Raji (cell line): Measurements from ENCODE around the gene ADCY1.

ENCODE experiments used
- POLR2A ChIP-seq: IDR thresholded peaks from 2 replicates; pipeline ENCODE4 v1.6.1; 2011; ENCODE audit warnings: low read depth, low read length, control low read depth; ENCODE audit not compliant: insufficient read depth

ADCY1 gene

DNA sequence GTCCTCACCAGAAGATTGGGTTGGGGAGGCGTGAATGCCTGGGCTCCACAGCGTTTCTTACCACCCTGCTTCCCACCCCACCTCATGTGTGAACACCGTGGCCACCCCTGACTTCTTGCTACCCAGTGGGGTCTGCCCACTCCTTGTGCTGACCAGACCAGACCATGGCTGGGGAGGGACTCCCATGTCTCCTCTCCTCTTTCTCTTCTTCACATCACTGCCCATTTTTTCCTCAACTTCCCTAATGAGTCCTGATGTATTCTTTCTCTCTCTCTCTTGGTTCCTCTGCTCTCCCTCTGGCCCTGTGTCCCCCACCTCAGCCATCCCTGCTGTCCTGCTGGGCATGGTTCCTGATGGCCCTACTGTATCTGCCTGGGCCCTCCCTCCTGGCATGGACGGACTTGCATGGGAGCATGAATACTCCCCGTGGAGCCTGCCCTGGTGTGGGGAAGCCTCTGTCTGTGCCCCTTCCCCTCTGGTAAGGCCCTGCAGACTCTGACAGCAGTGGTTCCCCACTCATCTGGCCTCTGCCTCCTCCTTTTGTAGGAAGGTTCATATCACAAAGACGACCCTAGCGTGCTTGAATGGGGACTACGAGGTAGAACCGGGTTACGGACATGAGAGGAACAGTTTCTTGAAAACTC lies 85.5 kb downstream of the ADCY1 start:
- TF ChIP-seq POLR2A = no peak

DNA sequence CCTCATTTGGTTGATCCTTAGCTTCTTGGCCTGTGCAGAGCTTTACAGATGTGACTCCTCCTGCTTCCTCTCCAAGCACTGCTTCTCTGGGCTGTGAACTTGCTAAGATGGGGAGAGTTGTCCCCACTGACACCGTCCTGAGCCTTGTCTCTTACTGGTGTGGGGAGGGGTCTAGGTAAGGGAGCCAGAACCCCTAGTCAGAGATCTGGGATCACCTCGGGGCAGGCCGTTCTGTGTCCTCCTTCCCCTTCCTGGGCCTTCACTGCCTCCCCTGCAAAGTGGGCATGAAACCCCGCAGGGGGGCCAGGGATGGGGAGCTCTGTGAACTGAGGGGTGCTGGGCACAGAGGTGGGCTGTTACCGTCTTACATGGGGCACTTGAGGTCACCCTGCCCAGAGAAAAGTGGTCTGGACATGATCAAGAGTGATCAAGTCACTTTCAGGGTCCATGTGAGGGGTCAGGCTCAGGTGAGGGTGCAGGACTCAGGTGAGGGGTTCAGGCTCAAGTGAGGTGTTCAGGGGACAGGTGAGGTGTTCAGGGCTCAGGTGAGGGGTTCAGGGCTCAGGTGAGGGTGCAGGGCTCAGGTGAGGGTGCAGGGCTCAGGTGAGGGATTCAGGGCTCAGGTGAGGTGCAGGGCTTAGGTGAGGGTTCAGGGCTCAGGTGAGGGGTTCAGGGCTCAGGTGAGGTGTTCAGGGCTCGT lies 86.2 kb downstream of the ADCY1 start:
- TF ChIP-seq POLR2A = no peak

DNA sequence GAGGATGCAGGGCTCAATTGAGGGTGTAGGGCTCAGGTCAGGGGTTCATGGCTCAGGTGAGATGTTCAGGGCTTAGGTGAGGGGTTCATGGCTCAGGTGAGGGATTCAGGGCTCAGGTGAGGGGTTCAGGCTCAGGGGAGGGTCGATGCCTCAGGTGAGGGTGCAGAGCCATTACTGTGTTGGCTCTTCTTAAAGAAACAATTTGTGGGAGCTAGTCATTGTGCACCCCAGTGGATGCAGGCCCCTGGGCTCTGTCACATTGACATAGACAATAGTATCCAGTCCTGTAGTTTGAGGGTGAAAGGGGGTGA lies 86.7 kb downstream of the ADCY1 start:
- TF ChIP-seq POLR2A = no peak

DNA sequence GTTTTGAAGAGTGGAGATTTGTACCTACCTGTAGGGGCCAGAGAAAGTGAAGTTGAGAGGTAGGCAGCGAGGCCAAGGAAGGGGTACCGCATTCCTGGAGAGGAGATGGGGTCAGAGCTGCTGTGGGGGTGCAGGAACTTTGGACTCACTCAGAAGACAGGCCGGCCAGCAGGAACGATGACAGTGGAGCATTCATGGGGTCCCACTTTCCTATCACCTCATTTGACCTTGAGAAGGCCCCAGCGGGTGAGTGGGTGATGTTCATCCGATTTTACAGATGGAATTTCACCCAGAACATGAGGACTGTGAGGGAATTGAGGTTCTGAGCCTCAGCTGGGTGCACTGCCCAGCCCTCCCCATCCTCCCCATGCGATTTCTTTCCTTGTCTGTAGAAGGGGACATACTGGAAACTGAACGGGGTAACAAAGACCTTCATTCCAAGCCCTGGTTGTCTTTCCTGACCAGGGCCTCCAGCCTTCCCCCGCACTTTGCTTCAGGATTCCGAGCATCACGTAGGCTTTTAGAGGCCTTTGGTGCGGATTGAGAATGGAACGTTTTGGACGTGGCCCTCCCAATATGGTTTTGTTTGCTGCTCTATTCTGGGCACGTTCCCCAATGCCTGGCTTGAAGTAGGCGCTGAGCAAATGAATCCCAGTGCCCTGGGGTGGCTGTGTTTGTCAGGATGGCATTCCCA lies 87.3 kb downstream of the ADCY1 start:
- no peak for TF ChIP-seq POLR2A

DNA sequence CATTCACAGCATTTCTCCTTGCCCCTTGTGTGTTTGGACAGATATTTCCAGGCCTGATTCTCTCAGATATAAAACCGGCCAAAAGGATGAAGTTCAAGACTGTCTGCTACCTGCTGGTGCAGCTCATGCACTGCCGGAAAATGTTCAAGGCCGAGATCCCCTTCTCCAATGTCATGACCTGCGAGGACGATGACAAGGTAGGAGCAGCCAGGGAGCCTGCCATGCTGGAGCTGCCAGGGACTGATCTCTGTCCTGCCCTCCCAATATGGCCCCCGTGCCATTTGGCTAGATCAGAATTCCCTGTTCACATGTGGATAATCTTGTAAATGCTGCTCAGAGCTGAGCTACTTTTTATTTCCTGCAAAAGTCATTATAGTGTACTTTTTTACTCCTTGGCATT lies 87.8 kb downstream of the ADCY1 start:
- TF ChIP-seq POLR2A = no peak

DNA sequence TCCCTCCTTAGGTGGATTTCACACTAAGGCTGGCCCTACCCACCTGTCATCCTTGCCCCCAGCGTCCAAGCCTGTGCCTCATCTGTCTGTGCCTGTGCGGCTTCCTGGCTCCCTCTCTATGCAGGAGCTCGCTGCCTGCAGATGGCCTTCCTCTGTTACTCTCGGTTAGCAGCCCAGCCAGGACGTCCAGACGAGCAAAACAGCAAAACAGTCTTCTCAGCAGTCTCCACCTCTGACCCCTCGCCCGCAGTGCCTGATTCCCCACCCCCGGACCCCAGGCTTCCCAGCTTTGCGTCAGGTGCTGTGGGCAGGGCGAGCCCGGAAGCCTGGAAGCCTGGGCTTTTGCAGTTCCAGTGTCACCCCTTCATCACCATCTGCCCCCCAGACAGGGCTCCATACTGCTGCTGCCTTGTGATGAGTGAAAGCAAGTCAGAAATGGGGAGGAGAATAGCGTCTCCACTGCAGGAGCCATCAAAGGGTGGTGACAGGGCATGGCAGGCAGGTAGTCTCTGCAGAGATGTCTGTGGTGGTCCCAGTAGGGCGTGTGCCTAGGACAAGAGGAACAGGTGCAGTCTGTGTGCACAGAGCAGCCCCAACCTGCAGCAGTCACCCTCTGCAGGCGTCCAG lies 88.5 kb downstream of the ADCY1 start:
- TF ChIP-seq POLR2A = no peak

DNA sequence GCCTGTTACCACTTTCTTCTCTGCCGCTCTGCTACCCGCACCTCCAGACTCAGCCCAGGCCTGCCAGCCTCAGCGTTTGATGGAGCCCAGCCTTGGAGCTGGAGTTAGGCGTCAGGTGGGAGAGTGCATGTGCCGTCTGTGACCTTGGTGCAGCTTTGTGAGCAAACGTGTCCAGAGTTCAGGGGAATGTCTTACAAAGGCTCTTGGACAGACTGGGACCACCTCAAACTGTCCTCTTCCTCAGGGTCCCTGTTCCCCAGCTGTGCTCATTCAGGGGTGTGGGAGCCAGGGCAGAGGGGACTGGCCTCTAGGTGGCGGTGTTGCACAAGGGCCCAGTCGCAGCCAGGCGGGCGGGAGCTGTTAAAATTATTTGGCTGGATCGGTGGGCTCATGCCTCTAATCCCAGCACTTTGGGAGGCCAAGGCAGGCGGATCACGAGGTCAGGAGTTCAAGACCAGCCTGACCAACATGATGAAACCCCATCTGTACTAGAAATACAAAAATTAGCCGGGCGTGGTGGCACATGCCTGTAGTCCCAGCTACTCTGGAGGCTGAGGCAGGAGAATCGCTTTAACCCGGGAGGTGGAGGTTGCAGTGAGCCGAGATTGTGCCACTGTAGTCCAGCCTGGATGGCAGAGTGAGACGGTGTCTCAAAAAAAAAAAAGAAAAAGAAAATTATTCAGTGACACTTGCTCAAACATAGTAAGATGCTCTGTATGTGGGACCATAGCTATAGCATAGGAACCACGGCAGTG lies 89.2 kb downstream of the ADCY1 start:
- no peak for TF ChIP-seq POLR2A

DNA sequence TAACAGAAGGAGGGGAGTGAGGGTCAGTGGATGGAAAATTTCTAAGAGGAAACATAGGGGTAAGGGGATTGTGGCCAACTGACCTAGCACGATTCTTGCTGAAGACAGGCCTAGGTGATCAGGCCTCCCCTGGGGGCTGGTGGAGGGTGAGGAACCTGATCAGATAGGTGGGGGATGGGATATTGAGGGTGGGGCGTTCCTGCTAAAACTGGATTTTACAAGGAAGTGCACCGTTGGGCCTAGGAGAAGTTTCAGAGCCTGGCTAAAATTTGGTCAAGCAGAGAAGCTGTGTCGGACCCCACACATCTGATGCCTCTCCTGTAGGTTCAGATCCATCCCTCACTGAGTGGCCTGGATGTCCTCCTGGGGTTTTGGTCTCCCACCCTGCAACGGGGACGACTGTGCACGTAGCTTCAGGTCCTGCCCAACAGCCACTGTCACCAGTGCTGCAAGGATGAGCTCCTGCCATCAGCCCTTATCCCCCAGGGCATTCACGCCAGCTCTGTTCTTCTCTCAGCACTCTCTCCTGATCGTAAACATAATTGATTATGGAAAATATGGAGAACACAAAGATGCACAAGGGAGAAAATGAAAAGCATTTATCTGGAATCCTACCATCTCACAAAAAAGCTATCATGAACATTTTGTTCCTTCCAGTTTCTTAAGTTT lies 89.9 kb downstream of the ADCY1 start:
- TF ChIP-seq POLR2A = no peak

DNA sequence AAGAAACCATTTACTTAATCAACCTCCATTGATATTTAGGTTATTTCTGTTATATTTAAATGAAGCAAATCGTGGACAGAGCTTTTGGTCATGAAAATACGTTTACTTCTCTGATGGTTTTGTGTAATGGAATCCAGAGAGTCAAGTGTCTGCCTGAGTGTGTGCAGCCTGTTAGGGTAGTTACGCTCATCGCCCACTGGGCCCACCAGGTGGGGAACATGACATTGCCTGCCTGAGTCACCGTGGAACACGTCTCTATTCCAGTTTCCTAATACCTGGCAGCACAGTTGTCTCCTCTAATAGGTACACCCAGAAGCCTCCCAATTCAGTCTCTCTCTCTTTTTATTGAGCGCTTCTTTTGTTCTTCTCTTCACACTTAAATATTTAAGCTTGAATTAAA lies 91.0 kb downstream of the ADCY1 start:
- TF ChIP-seq POLR2A = no peak

DNA sequence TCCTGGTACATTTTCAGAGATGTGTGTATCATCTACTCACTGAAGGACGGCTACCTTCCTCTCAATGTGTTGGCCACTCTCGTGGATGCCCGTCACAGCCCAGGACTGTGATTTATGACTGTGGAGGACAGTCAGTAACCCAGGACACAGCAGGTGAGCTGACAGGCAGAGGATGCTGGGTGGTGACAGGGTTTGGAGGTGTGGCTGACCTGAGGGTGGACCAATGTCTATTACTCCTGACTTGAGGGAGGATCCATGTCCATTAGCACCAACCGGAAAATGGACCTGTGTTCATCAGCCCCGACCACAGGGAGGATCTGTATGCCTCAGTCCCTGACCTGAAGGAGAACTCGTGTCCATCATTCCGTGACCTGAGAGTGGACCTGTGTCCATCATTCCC lies 96.1 kb downstream of the ADCY1 start:
- TF ChIP-seq POLR2A = no peak

DNA sequence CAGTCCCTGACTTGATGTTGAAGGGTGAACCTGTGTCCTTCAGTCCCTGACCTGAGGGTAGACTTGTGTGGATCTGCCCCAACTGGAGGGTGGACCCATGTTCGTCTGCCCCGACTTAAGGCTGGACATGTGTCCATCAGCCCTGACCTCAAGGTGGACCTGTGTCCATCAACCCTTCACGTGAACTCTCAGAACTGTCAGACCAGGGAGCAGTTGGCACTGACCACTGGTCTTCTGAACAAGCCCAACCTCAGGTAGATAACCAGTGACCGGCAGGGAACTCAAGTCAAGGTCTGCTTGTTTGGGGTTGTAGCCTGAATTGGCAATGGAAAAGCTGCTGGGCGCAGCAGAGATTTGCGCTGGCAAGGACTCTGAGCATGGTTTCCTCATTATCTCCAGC lies 96.5 kb downstream of the ADCY1 start:
- TF ChIP-seq POLR2A = no peak

DNA sequence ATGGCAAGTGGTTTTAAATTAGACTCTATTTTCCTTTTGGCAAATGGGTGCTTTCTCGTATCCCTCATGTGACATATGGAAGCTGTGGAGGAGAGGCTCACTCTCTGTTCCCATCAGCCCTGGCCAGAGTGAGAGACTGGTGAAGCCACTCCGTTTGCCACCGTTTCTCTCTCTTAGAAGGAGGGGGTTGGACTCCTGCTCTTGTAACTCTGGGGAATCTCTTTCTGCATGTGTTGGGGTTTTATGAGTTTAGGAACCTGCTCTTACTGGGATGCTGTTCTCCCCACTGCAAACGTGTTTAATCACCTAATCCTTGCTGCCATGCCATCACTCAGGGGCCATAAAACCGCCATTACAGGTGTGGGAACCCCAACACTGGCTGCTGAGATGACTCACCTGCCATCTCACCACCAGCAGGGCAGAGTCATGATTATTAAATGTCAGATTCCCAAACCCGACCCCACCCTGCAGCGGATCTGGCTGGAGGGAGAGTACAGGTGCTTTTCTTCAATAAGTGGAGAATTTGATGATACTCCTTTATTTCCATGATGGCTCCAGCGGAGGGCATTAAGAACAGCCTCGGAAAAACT lies 103.2 kb downstream of the ADCY1 start:
- no peak for TF ChIP-seq POLR2A

DNA sequence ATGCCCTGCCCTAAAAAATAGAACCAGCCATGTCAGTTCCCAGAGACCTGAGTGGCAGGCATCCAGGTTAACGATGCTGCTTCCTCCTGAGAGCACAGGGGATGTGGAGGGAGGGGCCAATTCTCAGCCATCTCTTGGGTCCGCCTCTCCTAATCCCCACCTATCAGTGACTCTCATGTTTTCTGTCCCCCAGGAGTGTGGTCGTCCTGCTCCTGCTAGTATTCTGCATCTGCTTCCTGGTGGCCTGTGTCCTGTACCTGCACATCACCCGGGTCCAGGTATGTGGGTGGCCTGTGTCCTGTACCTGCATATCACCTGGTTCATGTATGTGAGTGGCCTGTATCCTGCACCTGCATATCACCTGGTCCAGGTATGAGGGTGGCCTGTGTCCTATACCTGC lies 105.3 kb downstream of the ADCY1 start:
- no peak for TF ChIP-seq POLR2A

DNA sequence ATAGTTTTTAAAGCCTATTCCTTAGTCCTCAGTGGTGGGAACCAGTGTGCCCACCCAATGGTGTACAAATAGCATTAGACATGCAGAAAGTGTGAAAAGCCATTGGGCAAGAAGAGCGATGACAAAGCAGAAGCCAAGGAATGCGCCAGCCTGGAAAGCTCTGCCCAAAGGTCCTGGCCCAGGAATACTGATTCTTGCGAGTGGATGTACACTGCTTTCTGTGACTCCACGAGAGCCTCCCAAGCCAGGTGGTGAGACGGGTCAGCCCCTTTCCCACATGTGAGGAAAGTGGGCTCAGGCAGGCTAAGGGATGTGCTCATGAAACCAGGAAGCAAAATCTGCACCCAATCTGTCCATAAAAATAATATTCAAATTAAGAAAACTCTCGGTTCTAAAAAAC lies 106.6 kb downstream of the ADCY1 start:
- no peak for TF ChIP-seq POLR2A
